HG02763 (cell line): Measurements from ENCODE around the gene LSM5.
"Not testable (repeated sequence)": the region's sequence is repeated elsewhere in the genome, so short reads cannot be mapped to it uniquely, and the experiment has no call there.

Experiments
- ATAC-seq: cut with Tn5 transposase; IDR thresholded peaks from one replicate; pipeline ENCODE4 v1.9.1; 2021; ENCODE audit warnings: mild to moderate bottlenecking, moderate library complexity; ENCODE audit not compliant: unreplicated experiment

The LSM5 gene

GRCh38 chr7:32464641-32465416 lies 25.4 kb downstream of the LSM5 start:
- ATAC-seq, result not testable (repeated sequence)

GRCh38 chr7:32462977-32463376 lies 27.2 kb downstream of the LSM5 start:
- no peak for ATAC-seq

GRCh38 chr7:32462451-32462850 lies 27.7 kb downstream of the LSM5 start:
- ATAC-seq, result no peak

- no peak for ATAC-seq
Observed at GRCh38 chr7:32461484-32461883, 28.7 kb downstream of the LSM5 start.

- no peak for ATAC-seq
Observed at GRCh38 chr7:32459788-32460187, 30.4 kb downstream of the LSM5 start.

GRCh38 chr7:32458025-32458424 lies 32.2 kb downstream of the LSM5 start:
- no peak for ATAC-seq

- no peak for ATAC-seq
Observed at GRCh38 chr7:32453341-32454011, 36.7 kb downstream of the LSM5 start.

GRCh38 chr7:32447218-32447617 lies 43.0 kb downstream of the LSM5 start:
- no peak for ATAC-seq

- ATAC-seq, result no peak
Observed at GRCh38 chr7:32436146-32436928, 53.8 kb downstream of the LSM5 start.
